ENCODE data around the gene COPZ1.

GRCh38 chr12:54371328-54372112 is 46.6 kb downstream of the COPZ1 start:
- TF ChIP-seq CTCF (conservative IDR thresholded peaks at IDR 0.05) (no peak), ZFX (IDR thresholded peaks at IDR 0.05) (no peak)

All from C4-2B (cell line).